Naive B cell (primary cell): ENCODE measurements around the gene TGFB3. TPM values are rescaled to one million over a fixed set of nuclear protein-coding genes. Genes with fewer than 3 reads are reported as not detected.

Source experiments
- ATAC-seq, 2 donors: fragments of 150-1000 bp; cut with Tn5 transposase; 2 replicates each; pipeline ENCODE4 v1.10.0; 2021; ENCODE audit warnings: low read depth in 2 of 2, mild to moderate bottlenecking in 2 of 2, moderate library complexity in 2 of 2
- DNase-seq: peaks from one replicate; pipeline ENCODE4 v3.0.0; 2022
- H3K27ac Mint-ChIP-seq, 6 donors: one replicate each; pipeline ENCODE4 v1.8.0; 2020 to 2022; ENCODE audit warnings: mild to moderate bottlenecking in 6 of 6, mixed read lengths in 6 of 6, moderate library complexity in 5 of 6, inconsistent platforms in 2 of 6
- H3K27me3 Mint-ChIP-seq, 3 donors: one replicate each; pipeline ENCODE4 v1.8.0; 2021 to 2022; ENCODE audit warnings: mixed read lengths in 3 of 3, mild to moderate bottlenecking in 1 of 3
- H3K36me3 Mint-ChIP-seq, 2 donors: one replicate each; pipeline ENCODE4 v1.8.0; 2020 to 2022; ENCODE audit warnings: mixed read lengths in 2 of 2, inconsistent platforms in 1 of 2, mild to moderate bottlenecking in 1 of 2
- H3K4me1 Mint-ChIP-seq, 3 donors: one replicate each; pipeline ENCODE4 v1.8.0; 2020 to 2022; ENCODE audit warnings: mixed read lengths in 3 of 3, inconsistent platforms in 1 of 3, mild to moderate bottlenecking in 1 of 3, moderate library complexity in 1 of 3
- H3K4me3 Mint-ChIP-seq, 8 donors: one replicate each; pipeline ENCODE4 v1.8.0; 2020 to 2022; ENCODE audit warnings: mild to moderate bottlenecking in 8 of 8, mixed read lengths in 8 of 8, moderate library complexity in 8 of 8, inconsistent platforms in 2 of 8
- H3K9me3 Mint-ChIP-seq, 7 donors: one replicate each; pipeline ENCODE4 v1.8.0; 2020 to 2022; ENCODE audit warnings: mixed read lengths in 7 of 7, mild to moderate bottlenecking in 5 of 7, inconsistent platforms in 2 of 7, moderate library complexity in 1 of 7
- polyA plus RNA-seq, 6 donors: library from polyadenylated mRNA; unstranded; fragments of 300-500 nt; fragmentation: Illumina TruSeq; gene quantifications; one replicate each; pipeline ENCODE4 v1.2.3, GENCODE V29; 2021; ENCODE audit warnings: low read depth in 6 of 6

Gene TGFB3
- polyA plus RNA-seq, 6 donors from 2014 or later, result 0.19 to 0.66 (median 0.43) TPM; not detected in 1

- Mint-ChIP-seq H3K4me3 (no peak overlapping the region), H3K4me1 (peaks cover 19 to 29% (median 23%) of the 10 kb centered on the region in 3 donors)
These were observed 12.7 kb downstream of the TGFB3 start for GRCh38 chr14:75969126-75969525.

GRCh38 chr14:75968456-75968855 is 13.3 kb downstream of the TGFB3 start:
- Mint-ChIP-seq H3K4me3 (no peak overlapping the region), H3K27ac (peak overlapping the region in 1 of 6 donors; percentile 18), H3K27me3 (no peaks in the 10 kb centered on the region), H3K4me1 (peaks cover 19 to 31% (median 27%) of the 10 kb centered on the region in 3 donors), H3K9me3 (no peaks in the 10 kb centered on the region), H3K36me3 (peaks cover 17% of the 10 kb centered on the region in 2 donors)
- ATAC-seq, result no peak
- DNase-seq, result no peak

More at GRCh38 chr14:75969126-75969525, 12.7 kb downstream of the TGFB3 start:
- DNase-seq, result no peak
- H3K9me3 Mint-ChIP-seq, result no peaks in the 10 kb centered on the region
- no peaks in the 10 kb centered on the region for H3K27me3 Mint-ChIP-seq
- peak overlapping the region in 1 of 6 donors; percentile 86 for H3K27ac Mint-ChIP-seq
- no peak for ATAC-seq
- peaks cover 17% of the 10 kb centered on the region in 2 donors for H3K36me3 Mint-ChIP-seq

- no peaks in the 10 kb centered on the region for H3K27me3 Mint-ChIP-seq
- peaks cover 19 to 33% (median 32%) of the 10 kb centered on the region in 3 donors for H3K4me1 Mint-ChIP-seq
- H3K9me3 Mint-ChIP-seq, result no peaks in the 10 kb centered on the region
- H3K36me3 Mint-ChIP-seq, result peaks cover 17 to 18% of the 10 kb centered on the region in 2 donors
- no peak overlapping the region for H3K4me3 Mint-ChIP-seq
- no peak for DNase-seq
- no peak overlapping the region for H3K27ac Mint-ChIP-seq
- ATAC-seq, result no peak
These were observed 13.9 kb downstream of the TGFB3 start for GRCh38 chr14:75967866-75968265.

GRCh38 chr14:75961662-75962061 is 20.1 kb downstream of the TGFB3 start:
- H3K27me3 Mint-ChIP-seq, result no peaks in the 10 kb centered on the region
- peak overlapping the region in 5 of 6 donors; percentile 13 to 96 (median 95) for H3K27ac Mint-ChIP-seq
- DNase-seq (no peak), ATAC-seq (no peak)
- H3K36me3 Mint-ChIP-seq, result peaks cover 12 to 17% of the 10 kb centered on the region in 2 donors
- H3K9me3 Mint-ChIP-seq, result no peaks in the 10 kb centered on the region
- H3K4me3 Mint-ChIP-seq, result peak overlapping the region in 4 of 8 donors; percentile 18 to 84 (median 36)
- peaks cover 52 to 83% (median 65%) of the 10 kb centered on the region in 3 donors for H3K4me1 Mint-ChIP-seq

GRCh38 chr14:75960231-75960630 is 21.6 kb downstream of the TGFB3 start:
- H3K36me3 Mint-ChIP-seq, result peaks cover 7 to 9% of the 10 kb centered on the region in 2 donors
- peak overlapping the region; percentile 95 to 97 (median 96) for H3K27ac Mint-ChIP-seq
- no peaks in the 10 kb centered on the region for H3K9me3 Mint-ChIP-seq
- peaks cover 44 to 74% (median 55%) of the 10 kb centered on the region in 3 donors for H3K4me1 Mint-ChIP-seq
- ATAC-seq (peak; percentile 92 to 96), DNase-seq (peak; percentile 46)
- H3K4me3 Mint-ChIP-seq, result peak overlapping the region; percentile 49 to 90 (median 83)
- H3K27me3 Mint-ChIP-seq, result no peaks in the 10 kb centered on the region

GRCh38 chr14:75959031-75959430 is 22.8 kb downstream of the TGFB3 start:
- Mint-ChIP-seq H3K27me3 (no peaks in the 10 kb centered on the region), H3K36me3 (peaks cover 7 to 9% of the 10 kb centered on the region in 2 donors), H3K4me3 (peak overlapping the region in 5 of 8 donors; percentile 10 to 82 (median 69)), H3K9me3 (no peaks in the 10 kb centered on the region), H3K4me1 (peaks cover 45 to 74% (median 54%) of the 10 kb centered on the region in 3 donors), H3K27ac (peak overlapping the region; percentile 44 to 98 (median 90))
- DNase-seq (no peak), ATAC-seq (no peak)

- no peaks in the 10 kb centered on the region for H3K27me3 Mint-ChIP-seq
- H3K4me1 Mint-ChIP-seq, result peaks cover 0 to 10% (median 4%) of the 10 kb centered on the region in 3 donors
- no peak overlapping the region for H3K4me3 Mint-ChIP-seq
- peaks cover 0 to 7% (median 2%) of the 10 kb centered on the region in 7 donors for H3K9me3 Mint-ChIP-seq
- ATAC-seq (no peak), DNase-seq (no peak)
- peaks cover 0 to 5% of the 10 kb centered on the region in 2 donors for H3K36me3 Mint-ChIP-seq
- no peak overlapping the region for H3K27ac Mint-ChIP-seq
These were observed 29.3 kb downstream of the TGFB3 start for GRCh38 chr14:75952489-75952888.

- DNase-seq (no peak), ATAC-seq (no peak)
- Mint-ChIP-seq H3K36me3 (peaks cover 0 to 5% of the 10 kb centered on the region in 2 donors), H3K4me3 (no peak overlapping the region), H3K9me3 (peaks cover 0 to under 1% (median 0%) of the 10 kb centered on the region in 7 donors), H3K27ac (peak overlapping the region in 2 of 6 donors; percentile 24 to 55), H3K4me1 (no peaks in the 10 kb centered on the region), H3K27me3 (no peaks in the 10 kb centered on the region)
These were observed 35.0 kb downstream of the TGFB3 start for GRCh38 chr14:75946785-75947184.

GRCh38 chr14:75944607-75945241 is 37.1 kb downstream of the TGFB3 start:
- Mint-ChIP-seq H3K27me3 (no peaks in the 10 kb centered on the region), H3K27ac (peak overlapping the region in 1 of 6 donors; percentile 89), H3K9me3 (no peaks in the 10 kb centered on the region), H3K4me1 (no peaks in the 10 kb centered on the region), H3K4me3 (no peak overlapping the region), H3K36me3 (peaks cover 0 to 5% of the 10 kb centered on the region in 2 donors)
- ATAC-seq (no peak), DNase-seq (no peak)

GRCh38 chr14:75941030-75941429 is 40.8 kb downstream of the TGFB3 start:
- Mint-ChIP-seq H3K4me1 (peaks cover 0 to 4% (median 4%) of the 10 kb centered on the region in 3 donors), H3K9me3 (no peaks in the 10 kb centered on the region), H3K27me3 (no peaks in the 10 kb centered on the region), H3K4me3 (peak overlapping the region in 1 of 8 donors; percentile 13), H3K27ac (no peak overlapping the region), H3K36me3 (peaks cover 0 to 5% of the 10 kb centered on the region in 2 donors)
- ATAC-seq (no peak), DNase-seq (no peak)

GRCh38 chr14:75939200-75939599 is 42.6 kb downstream of the TGFB3 start:
- Mint-ChIP-seq H3K27me3 (no peaks in the 10 kb centered on the region), H3K9me3 (no peaks in the 10 kb centered on the region), H3K27ac (no peak overlapping the region), H3K36me3 (peaks cover 0 to 4% of the 10 kb centered on the region in 2 donors), H3K4me3 (no peak overlapping the region), H3K4me1 (peaks cover 15 to 19% (median 17%) of the 10 kb centered on the region in 3 donors)
- ATAC-seq (no peak), DNase-seq (no peak)

GRCh38 chr14:75934998-75935628 is 46.7 kb downstream of the TGFB3 start:
- Mint-ChIP-seq H3K4me1 (peaks cover 15 to 21% (median 17%) of the 10 kb centered on the region in 3 donors), H3K4me3 (peak overlapping the region in 2 of 8 donors; percentile 7 to 26), H3K36me3 (peaks cover 0 to 9% of the 10 kb centered on the region in 2 donors), H3K27ac (peak overlapping the region in 5 of 6 donors; percentile 1 to 81 (median 51)), H3K27me3 (no peaks in the 10 kb centered on the region), H3K9me3 (no peaks in the 10 kb centered on the region)
- no peak for ATAC-seq
- DNase-seq, result no peak

- Mint-ChIP-seq H3K36me3 (peaks cover 0 to 9% of the 10 kb centered on the region in 2 donors), H3K27me3 (no peaks in the 10 kb centered on the region), H3K4me3 (no peak overlapping the region), H3K27ac (peak overlapping the region in 1 of 6 donors; percentile 81), H3K4me1 (peaks cover 15 to 21% (median 17%) of the 10 kb centered on the region in 3 donors), H3K9me3 (no peaks in the 10 kb centered on the region)
- no peak for ATAC-seq
- no peak for DNase-seq
These were observed 48.0 kb downstream of the TGFB3 start for GRCh38 chr14:75933712-75934296.
